Activated naive CD4-positive, alpha-beta T cell treated with Interleukin-2 at 50 U/mL for 16 hours (primary cell): Measurements from ENCODE around the gene TEAD1.

ENCODE experiments used
- DNase-seq: peaks from one replicate; pipeline ENCODE4 v3.0.0-alpha.2; 2020

TEAD1 gene

DNA sequence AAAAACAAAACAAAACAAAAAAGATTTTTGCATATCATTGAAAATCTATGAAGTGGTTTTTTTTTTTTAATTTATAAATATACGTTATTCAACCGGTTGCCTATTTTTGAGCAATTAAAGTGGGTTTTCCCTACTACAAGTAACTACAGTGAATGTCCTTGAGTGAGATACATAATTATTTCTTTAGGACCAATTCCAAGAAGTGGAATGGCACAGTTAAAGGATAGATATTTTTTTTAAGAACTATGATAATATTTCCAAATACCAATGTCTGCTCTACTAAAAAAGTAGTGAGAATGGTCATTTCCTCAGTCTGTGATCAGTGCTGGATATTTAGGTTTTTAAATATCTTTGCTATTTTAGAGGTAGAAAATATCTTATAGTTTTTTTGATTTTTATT, 118.8 kb downstream of the TEAD1 start:
- no peak for DNase-seq

DNA sequence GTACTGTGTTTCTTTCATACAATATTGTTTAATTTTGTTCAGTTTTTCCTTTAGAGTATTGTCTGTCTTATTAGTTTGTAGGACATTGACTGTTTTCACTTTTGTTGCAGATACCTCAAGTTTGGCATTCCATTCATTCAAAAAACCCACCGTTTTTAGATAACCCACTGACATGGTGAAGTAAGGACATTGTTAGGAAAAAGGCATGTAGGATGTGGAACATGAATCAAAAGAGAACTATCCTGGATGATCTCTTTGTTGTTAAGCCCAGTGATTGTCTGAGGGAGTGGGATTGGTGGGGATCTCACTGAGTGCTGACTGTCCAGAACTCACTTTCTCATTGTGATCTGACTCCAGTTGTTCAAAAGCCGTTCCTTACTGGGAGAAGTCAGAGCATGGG, 119.3 kb downstream of the TEAD1 start:
- DNase-seq = no peak

DNA sequence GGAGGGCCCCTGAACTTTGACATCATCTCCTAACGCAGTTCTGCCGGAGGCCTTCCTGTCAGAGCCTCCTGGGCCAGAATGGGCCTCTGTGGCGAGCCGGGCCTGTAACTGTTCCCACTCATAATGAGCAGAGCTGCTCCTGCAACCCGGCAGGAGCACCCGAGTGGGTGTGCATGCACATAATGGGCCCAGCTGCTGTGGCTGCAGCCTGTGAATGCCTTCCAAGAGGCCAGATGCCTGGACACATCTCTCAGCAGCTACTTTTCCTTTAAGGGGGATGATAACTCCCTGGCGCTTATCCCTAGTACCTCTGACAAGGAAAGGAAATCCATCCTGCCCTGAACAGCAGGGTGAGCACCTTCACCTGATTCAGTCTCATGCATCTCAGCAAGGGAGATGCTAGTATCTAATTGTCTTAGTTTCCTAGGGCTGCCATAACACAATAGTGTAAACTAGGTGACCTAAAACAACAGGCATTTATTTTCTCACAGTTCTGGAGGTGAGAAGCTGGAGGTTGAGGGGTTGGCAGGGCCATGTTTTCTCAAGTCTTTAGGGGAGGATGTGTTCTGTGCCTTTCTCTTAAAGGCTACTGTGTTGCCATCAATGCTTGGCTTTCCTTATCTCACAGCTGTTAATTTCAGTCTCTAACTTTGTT, 120.5 kb downstream of the TEAD1 start:
- no peak for DNase-seq

DNA sequence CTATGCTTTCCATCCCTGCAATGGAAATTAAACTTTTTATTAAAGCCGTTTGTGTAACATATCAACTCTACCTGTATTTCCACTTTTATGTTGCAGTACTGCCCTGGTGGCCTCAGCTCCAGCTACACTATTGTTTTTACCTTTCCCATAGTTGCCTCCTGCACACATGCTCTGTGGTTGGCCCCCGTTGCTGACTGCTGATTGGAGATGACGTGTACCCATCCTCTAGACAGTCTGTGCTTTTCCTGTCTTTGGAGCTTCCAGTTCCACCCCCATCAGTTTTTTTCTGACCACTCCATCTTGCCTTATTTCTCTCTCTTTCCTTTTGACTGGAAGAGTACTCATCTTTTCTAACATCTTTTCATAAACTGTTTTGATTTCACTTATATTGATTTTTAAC, 123.8 kb downstream of the TEAD1 start:
- DNase-seq = no peak

DNA sequence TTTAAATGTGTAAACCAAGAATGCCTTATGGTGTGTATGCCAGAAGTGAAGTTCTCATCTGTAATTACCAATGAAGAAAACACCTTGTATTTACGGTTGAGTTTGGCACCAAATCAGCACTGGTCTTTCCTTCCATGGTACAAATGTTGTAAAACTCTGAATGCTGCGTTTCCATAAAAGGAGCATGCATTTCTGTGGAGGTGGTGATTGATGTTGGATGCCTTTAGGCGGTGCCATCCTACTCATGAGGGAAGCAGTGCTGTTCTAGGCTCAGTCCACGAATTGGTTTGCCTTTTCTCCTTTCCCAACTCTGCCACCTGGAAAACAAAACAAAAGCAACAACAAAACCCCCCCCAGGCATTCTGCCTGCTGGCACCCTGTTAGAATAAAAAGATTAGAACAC, 124.4 kb downstream of the TEAD1 start:
- no peak for DNase-seq

DNA sequence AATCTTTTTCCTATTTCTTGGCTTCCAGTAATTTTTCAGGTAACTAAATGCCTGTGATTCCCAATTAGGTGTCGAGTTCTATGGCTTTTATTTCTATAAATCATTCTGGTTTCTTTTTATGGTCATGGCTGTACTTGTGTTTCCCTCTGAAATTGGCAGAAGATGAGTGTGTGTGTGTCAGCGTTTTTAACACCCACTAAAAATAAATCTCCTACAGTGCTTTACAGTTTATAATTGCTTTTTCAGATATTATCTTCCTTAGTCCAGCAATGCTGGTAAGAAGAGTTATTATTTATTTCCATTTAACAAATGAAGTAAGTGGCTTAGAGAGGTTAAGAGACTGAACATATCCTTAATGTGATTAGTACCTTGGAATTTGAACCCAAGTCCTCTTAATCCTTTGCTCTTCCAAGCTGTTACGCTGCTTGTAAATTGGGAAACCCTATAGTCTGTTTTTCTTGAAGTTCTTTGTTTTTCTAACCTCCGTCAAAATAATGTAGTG, 125.2 kb downstream of the TEAD1 start:
- no peak for DNase-seq

DNA sequence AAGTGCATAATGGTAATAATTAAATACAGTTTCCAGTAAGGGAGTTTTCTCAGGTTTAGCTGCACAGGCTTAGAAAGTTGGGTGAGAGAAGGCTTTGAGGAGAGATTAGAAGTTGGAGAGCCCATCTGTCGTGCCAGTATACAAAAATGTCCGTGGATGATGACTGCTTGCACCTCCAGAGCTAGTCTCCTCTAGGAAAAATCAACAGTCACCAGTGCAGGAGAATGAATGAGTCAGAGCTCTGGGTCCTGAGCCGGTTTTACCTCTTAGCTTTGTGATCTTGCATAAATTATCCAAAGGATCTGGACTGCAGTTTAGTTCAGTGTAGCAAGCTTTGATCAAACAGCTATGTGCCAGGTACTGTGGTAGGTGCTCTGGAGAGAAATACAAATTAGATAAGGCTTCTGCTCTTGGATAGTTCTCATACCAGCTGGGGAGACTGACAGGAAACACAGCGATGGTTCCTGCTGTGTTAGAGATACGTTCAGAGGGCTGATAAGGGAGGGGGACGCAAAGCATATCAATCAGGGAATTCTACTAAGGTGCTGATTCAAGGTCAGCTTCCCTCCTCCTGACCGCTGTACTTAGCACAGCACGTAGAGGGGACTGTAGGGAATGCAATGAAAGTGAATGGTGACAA, 125.9 kb downstream of the TEAD1 start:
- DNase-seq = no peak

DNA sequence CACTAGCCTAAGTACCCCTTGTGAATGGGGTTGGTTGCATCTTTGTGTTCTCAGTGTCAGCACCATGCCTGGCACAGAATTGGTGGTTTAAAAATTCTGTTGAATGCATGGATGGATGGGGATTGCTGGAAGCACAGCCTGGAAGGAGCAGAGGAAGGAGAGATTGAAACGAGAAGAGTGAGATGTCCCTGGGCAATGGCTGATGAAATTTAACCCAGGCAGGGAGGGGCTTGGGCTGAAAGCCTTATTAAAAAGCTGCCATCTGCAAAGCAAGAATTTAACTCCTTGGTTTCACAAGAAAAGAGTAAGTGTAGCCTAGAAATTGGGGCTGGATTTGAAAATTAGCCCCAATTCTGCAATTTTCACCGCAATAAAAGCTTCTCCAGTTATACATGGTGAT, 126.7 kb downstream of the TEAD1 start:
- DNase-seq = no peak

GRCh38 chr11:12801976-12802375, 127.8 kb downstream of the TEAD1 start:
- DNase-seq = no peak

DNA sequence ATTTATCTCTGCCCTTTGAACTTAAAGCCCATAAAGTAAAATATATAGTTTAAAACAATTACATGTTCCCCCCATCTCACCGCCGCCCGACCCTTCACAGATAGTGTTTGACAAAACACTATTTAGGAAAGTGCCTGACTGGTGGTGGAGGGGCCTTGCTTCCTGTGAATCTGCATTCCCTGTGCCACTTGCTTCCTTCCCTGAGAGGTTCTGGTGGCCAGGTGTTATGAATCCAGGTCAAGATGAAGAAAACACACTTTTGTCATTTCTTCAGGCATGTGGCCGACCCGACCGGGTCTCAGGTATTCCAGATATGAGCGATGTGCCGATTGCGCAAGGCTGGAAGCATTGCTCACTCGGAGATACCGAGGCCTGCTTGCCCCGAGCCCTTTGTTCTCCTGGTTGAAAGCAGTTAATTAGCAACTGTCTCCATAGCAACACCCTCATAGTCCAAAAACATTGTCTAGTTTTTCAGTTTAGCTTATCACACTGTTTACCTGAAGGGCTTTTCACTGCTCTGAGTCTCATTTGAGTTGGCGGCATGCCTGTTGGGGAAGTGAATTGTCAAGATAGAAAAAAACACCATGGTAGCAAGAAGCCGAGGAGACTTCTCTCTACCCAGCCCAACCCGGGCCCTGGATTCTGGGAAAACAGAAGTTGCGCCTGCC, 128.3 kb downstream of the TEAD1 start:
- no peak for DNase-seq

DNA sequence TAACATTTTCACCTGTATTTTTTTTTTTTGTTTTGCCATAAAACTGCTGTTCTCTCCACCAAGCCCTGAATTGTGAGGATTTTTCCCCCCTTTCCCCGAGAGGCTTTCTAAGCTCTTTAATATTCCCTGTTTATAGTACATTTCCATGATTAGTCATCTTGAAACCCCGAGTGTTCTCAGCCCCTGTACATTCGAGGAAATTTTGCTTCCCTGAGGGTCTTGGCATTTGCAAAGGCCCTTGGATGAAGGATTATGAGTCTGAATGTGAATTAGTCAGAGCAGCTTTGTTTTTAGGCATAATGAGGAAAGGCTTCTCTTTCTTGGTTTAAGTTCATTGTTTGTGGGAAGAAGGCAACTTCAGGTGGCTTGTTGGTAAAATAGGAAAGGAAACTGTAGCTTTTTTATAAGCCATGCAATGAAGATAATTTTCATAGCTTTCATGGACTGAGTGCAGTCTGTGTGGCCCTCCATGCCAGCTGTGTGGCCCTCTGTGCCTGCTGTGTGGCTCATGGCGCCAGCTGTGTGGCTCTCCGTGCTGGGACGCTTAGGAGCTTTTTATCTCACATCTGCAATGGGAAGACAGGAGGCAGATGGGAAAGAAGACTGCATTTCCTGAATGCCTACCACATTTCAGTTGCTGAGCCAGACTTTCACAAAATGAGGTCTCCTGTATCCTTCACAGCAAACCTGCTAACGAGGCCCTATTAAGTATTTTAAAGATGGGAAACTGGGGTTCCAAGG, 129.0 kb downstream of the TEAD1 start:
- no peak for DNase-seq

DNA sequence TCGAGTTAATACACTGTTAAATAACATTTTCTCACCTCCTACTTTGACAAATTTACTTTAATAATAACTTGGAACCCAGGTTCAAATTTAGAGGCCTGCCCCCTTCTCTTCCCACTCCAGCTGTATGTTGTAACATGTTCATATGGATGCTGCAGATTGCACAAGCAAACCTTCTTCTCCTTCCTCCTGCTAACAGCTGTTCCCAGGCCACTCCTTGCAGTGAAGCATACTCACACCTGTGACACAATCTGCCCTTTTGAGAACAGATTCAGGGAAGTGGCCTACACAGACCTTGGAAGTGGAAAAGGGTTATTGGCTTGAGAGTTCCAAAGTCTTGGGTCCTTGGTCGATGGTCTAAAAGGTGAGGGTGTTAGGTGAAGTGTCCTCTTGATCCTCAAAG, 131.9 kb downstream of the TEAD1 start:
- no peak for DNase-seq

DNA sequence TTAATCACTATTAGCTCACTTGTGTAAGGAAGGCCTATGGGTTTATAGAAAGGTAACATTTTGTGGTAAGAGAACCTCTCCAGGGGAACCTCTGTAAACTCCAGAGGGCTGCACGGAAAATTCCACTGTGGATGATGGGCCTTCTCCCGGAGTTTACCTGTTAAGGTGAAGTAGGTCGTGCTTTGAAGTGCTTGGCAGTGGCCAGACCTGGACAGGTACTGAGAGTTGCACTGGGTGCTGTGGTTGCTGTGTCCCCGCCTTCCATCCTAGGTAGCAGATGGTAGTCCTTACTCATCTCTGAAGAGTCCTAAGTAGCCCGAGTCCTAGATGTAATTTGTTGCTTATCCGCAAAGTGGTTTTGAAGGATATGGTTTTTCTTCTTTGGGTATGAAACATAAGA, 133.4 kb downstream of the TEAD1 start:
- no peak for DNase-seq

DNA sequence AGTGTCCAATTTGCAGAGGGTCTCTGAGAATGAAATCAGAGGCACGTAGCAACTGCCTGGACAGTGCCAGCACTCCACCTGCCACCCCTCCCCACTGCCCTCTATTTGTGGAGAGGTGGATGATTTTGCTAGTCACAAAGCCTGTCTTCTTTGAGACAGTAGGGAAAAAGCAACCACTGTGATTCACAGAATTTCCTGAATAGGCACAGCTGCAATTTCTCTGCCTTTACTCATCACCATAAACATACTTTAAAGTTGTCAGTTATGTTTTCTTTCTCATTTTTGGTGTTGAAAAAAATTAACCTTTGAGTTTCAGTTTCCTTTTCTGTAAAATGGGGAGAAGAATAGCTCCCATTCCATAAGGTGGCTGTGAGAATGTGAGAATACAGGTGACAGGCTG, 134.3 kb downstream of the TEAD1 start:
- DNase-seq = no peak

DNA sequence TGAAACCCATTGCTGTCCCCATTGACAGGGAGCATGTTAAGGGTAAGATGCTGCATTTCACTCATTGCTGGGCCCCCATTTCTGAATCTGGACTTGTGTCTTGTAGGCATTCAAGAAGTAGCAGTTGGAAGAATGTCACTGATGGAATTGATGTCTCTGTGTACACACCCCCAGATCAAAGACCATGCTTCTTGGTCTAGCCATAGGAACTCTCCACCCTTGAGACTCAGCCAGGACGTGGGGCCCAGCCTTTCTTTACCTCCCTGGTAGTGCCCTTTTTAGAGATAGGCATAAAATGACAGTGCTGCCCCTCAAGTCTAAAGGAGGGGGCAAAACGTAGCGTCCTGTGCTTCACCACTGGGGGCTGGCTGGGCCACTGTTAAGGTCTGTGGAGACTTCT, 135.1 kb downstream of the TEAD1 start:
- DNase-seq = no peak

GRCh38 chr11:12809864-12810567, 135.8 kb downstream of the TEAD1 start:
- DNase-seq = no peak

DNA sequence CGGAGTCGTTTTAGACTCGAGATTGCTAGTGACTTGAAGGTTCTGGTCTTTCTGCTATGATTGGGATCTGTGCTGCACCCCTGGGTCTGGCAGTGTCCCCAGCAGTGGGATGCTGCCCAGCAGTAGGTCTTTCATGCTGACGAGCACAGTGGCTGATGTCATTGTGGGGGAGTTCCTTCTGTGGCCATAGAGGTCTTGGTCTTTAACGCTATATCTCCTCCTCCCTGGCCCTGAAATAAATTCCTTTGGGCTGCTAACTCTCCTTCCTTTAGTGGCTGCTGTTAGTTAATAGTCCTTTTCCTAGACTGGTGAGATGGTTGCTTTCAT, 136.3 kb downstream of the TEAD1 start:
- no peak for DNase-seq

DNA sequence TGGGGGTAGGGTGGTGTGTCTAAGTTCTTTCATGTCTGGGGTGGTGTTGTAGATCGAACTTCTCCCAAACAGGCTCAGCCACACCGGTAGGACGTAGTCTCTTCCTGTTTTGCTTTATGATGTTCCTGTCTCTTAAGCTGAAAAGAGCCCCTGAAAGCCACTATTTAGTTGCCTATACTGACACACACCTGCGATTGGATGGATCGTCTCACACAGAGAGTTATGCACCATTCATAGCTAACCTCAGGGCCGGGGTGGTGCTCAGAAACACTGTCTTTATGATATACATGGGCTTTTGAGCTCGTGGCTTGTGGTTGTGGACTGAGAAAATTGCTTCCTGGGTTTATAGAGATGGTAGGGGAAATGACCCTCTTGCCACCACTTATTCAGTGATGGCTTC, 137.6 kb downstream of the TEAD1 start:
- no peak for DNase-seq

DNA sequence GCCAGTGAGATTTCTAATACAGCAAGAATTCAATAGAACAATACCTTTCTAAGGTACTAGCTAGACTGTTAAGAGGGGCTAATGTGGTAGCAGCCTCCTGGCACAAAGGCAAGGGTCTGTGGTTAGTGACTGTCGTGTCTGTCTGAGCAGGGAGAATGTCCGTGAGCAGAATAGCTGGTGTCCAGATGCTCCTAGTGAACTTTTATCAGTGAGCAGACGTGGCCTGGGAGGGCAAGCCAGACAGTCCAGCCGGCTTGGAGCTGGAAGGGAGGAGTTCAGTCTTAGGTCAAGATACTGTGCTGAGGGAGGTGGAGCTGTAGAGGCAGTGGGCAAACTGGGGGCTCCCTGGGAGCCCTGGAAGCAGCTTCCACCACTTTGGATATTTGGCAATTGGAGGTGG, 138.6 kb downstream of the TEAD1 start:
- DNase-seq = no peak

DNA sequence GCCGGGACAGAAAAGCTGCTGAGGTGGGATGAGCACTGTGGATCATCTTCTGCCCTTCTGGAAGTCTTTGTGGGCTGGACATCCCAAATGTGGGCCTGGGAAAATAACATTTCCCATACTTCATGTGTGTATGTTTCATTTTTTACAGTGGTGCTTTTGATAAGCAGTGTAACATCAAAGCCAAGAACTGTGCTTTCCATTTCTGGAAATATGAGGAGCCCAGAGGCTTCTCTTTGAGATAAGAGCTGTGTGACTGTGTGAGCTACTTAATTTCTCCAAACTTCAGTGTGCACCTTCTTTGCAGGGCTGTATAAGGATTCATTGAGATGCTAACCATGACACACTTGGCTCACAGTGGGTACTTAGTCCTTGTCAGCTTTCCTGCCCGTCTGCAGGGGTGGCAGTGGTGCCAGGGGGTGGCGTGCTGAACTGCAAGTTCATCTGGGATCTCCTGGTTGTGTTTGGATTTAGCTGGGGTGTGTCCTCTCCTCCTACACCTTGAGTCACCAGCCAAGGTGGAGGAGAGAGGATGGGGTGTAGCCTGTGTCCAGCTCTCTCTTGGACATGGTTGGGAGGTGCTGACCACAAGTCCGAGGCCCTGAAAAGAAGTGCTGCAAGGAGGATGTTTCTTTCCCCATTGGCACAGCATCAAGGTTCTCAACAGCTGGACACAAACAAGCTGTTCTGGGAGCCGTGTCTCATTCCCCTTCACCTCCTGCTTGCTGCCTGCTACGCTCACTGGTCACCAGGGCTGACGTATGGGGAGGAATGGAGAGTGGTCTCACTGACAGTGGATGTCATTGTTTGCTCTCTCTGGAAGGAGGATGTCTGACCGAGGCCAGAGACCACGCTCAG, 139.4 kb downstream of the TEAD1 start:
- no peak for DNase-seq

- no peak for DNase-seq
Observed at GRCh38 chr11:12815129-12815480, 140.9 kb downstream of the TEAD1 start.

DNA sequence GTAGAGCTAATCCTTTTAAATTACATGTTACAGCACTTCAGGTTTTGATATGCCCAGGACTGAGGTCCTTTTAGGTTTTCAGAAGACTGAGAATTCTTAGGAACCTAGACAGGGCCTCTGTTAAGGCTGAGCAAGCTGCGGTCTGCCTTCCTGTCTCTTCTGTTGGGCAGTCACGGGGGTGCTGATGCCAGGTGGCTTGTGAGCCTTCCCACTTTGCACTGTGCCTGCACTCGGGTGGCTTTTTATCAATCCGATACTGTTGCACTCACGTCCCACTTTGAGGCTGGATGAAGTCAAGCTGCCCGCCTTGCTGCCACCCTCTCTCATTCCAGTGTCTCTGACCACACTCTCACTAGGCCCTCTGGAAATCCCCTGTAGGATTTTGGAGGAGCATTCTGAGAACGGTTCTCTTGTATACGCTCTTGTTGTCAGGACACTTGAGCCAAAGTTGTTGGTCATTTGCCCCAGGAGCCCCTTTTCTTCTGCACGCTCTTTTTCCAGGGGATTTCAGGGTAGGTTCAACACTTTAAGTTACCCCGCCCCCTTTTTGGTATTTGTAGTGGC, 141.8 kb downstream of the TEAD1 start:
- DNase-seq = no peak
